ENCODE data around the gene MAML3. TPM values are rescaled to one million over a fixed set of nuclear protein-coding genes. Genes with fewer than 3 reads are reported as not detected.

MAML3 gene
- total RNA-seq, 1 donor from 2014 or later: 24.8 TPM

- Mint-ChIP-seq H3K36me3 (no peaks in the 10 kb centered on the region), H3K4me1 (peaks cover 41% of the 10 kb centered on the region), H3K9me3 (no peaks in the 10 kb centered on the region), H3K4me3 (peak overlapping the region; percentile 95), H3K27me3 (ENCODE audit: low read depth) (no peaks in the 10 kb centered on the region), H3K27ac (peak overlapping the region; percentile 98)
- peak; percentile 79 to 84 for DNase-seq (ENCODE audit: low spot score in 2 of 2, unreplicated experiment in 2 of 2)
- TF ChIP-seq, protein P1, sequence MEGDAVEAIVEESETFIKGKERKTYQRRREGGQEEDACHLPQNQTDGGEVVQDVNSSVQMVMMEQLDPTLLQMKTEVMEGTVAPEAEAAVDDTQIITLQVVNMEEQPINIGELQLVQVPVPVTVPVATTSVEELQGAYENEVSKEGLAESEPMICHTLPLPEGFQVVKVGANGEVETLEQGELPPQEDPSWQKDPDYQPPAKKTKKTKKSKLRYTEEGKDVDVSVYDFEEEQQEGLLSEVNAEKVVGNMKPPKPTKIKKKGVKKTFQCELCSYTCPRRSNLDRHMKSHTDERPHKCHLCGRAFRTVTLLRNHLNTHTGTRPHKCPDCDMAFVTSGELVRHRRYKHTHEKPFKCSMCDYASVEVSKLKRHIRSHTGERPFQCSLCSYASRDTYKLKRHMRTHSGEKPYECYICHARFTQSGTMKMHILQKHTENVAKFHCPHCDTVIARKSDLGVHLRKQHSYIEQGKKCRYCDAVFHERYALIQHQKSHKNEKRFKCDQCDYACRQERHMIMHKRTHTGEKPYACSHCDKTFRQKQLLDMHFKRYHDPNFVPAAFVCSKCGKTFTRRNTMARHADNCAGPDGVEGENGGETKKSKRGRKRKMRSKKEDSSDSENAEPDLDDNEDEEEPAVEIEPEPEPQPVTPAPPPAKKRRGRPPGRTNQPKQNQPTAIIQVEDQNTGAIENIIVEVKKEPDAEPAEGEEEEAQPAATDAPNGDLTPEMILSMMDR (IDR thresholded peaks at IDR 0.05; ENCODE audit: unreplicated experiment): no peak
Observed at GRCh38 chr4:140151699-140152012, 2.3 kb downstream of the MAML3 start.

- TF ChIP-seq, protein P1 (IDR thresholded peaks at IDR 0.05; ENCODE audit: unreplicated experiment): no peak
- Mint-ChIP-seq H3K36me3 (no peaks in the 10 kb centered on the region), H3K4me3 (peak overlapping the region; percentile 95), H3K27me3 (ENCODE audit: low read depth) (no peaks in the 10 kb centered on the region), H3K4me1 (peaks cover 40% of the 10 kb centered on the region), H3K27ac (peak overlapping the region; percentile 98), H3K9me3 (no peaks in the 10 kb centered on the region)
- DNase-seq (ENCODE audit: low spot score in 2 of 2, unreplicated experiment in 2 of 2): peak; percentile 78 to 87
Observed at GRCh38 chr4:140150886-140151698, 2.9 kb downstream of the MAML3 start.

- H3K4me1 Mint-ChIP-seq: peaks cover 40% of the 10 kb centered on the region
- H3K9me3 Mint-ChIP-seq: no peaks in the 10 kb centered on the region
- no peaks in the 10 kb centered on the region for H3K36me3 Mint-ChIP-seq
- H3K27ac Mint-ChIP-seq: peak overlapping the region; percentile 98
- H3K27me3 Mint-ChIP-seq (ENCODE audit: low read depth): no peaks in the 10 kb centered on the region
- H3K4me3 Mint-ChIP-seq: peak overlapping the region; percentile 95
- DNase-seq (ENCODE audit: low spot score in 2 of 2, unreplicated experiment in 2 of 2): peak in 1 of 2 experiments; percentile 84
- TF ChIP-seq, protein P1 (IDR thresholded peaks at IDR 0.05; ENCODE audit: unreplicated experiment): no peak
Observed at GRCh38 chr4:140150636-140150885, 3.4 kb downstream of the MAML3 start.

GRCh38 chr4:140149846-140150635 is 3.9 kb downstream of the MAML3 start:
- H3K27ac Mint-ChIP-seq: peak overlapping the region; percentile 98
- TF ChIP-seq, protein P1 (IDR thresholded peaks at IDR 0.05; ENCODE audit: unreplicated experiment): no peak
- peak overlapping the region; percentile 95 for H3K4me3 Mint-ChIP-seq
- H3K4me1 Mint-ChIP-seq: peaks cover 41% of the 10 kb centered on the region
- H3K27me3 Mint-ChIP-seq (ENCODE audit: low read depth): no peaks in the 10 kb centered on the region
- no peaks in the 10 kb centered on the region for H3K9me3 Mint-ChIP-seq
- H3K36me3 Mint-ChIP-seq: no peaks in the 10 kb centered on the region
- DNase-seq (ENCODE audit: low spot score in 2 of 2, unreplicated experiment in 2 of 2): peak; percentile 49 to 75

GRCh38 chr4:140144050-140144449 is 9.9 kb downstream of the MAML3 start:
- H3K27ac Mint-ChIP-seq: no peak overlapping the region
- H3K9me3 Mint-ChIP-seq: no peaks in the 10 kb centered on the region
- DNase-seq (ENCODE audit: low spot score in 2 of 2, unreplicated experiment in 2 of 2): no peak
- no peak overlapping the region for H3K4me3 Mint-ChIP-seq
- peaks cover 47% of the 10 kb centered on the region for H3K4me1 Mint-ChIP-seq
- H3K27me3 Mint-ChIP-seq (ENCODE audit: low read depth): no peaks in the 10 kb centered on the region
- TF ChIP-seq, protein P1 (IDR thresholded peaks at IDR 0.05; ENCODE audit: unreplicated experiment): no peak
- H3K36me3 Mint-ChIP-seq: no peaks in the 10 kb centered on the region

All from mesothelial cell of epicardium (in vitro differentiated cells).